GM18520 (cell line): ENCODE results near the gene TSPYL6.

Experiments used
- ATAC-seq: cut with Tn5 transposase; IDR thresholded peaks from one replicate; pipeline ENCODE4 v1.9.1; 2021; ENCODE audit not compliant: unreplicated experiment

The TSPYL6 gene

GRCh38 chr2:54206596-54206995 lies 49.4 kb downstream of the TSPYL6 start:
- no peak for ATAC-seq

GRCh38 chr2:54204476-54204875 lies 51.6 kb downstream of the TSPYL6 start:
- no peak for ATAC-seq
